Stimulated activated CD4-positive, alpha-beta T cell treated with anti-CD3 and anti-CD28 coated beads, Interleukin-4, amount 100 ng/mL, for 1 hour (primary cell): ENCODE measurements around the gene CPSF4L.

Experiments
- DNase-seq: peaks from one replicate; pipeline ENCODE4 v3.0.0-alpha.2; 2020

Gene CPSF4L

GRCh38 chr17:73289549-73290254 is 28.0 kb upstream of the CPSF4L start:
- DNase-seq: no peak

- DNase-seq: no peak
Measured at GRCh38 chr17:73288534-73289302, 27.0 kb upstream of the CPSF4L start.

DNA sequence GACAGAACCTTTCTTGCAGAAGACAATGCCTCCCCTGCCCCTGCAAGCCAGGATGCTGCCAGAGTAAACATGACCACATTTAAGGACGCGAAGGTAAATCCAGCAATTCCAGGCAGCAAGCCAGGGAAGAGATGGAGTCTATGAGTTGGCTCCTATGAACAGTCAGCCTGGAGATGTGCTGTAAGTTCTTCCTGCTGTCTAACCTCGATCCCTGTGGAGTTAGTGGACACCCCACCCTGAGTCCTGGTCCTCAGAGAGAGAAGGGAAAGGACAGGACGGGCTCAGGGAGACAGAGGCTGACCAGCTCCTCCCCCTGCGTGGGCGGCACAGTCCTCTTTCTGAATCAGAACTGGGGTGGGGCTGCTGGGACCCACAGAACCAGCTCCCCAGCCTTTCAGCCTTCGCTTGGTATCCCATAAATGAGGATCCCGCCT is 25.2 kb upstream of the CPSF4L start:
- DNase-seq: no peak

DNA sequence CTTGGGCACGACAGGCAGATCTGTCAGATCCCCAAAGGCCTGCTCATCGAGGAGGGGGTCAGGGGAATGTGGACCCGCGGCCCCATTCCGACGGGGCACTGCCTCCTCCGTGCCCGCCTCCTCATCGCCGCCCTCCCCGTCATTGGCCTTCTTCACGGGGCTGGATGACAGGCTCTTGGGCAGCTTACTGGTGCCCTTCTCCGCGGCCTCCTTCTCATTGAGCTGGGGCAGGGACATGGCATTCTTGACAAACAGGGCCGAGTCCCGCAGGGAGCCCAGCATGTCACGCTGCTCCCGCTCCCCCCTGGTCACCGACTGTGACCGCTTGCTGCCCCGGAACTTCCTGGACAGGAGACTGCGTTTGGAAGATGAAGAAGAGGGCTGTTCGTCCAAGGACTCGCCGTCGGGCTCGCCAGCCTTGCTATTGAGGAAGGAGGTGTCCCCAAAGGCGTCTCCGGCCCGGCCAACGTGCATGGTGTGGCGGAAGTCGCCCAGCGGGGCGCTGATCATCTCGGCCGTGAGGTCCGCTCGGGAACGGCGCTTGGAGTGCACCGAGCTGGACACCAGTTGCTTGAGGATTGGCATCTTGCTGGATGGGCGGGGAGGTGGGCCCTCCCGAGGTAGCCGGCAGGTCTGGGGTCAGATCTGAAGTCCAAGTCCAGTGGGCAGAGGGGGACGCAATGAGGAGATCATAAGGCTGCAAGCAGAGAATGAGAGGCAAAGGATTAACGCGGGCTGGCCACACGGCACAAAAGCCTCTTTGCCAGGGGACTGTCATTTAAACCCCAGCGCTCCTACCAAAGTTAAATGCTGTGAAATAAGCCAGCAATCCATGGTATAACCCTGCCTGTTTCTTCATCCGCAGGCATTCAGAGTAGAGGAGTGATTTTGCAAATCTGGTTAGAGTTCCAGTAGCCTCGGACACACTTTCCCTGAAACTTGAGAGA is 24.5 kb upstream of the CPSF4L start:
- no peak for DNase-seq

- DNase-seq: no peak
Measured at GRCh38 chr17:73285603-73285908, 23.9 kb upstream of the CPSF4L start.

DNA sequence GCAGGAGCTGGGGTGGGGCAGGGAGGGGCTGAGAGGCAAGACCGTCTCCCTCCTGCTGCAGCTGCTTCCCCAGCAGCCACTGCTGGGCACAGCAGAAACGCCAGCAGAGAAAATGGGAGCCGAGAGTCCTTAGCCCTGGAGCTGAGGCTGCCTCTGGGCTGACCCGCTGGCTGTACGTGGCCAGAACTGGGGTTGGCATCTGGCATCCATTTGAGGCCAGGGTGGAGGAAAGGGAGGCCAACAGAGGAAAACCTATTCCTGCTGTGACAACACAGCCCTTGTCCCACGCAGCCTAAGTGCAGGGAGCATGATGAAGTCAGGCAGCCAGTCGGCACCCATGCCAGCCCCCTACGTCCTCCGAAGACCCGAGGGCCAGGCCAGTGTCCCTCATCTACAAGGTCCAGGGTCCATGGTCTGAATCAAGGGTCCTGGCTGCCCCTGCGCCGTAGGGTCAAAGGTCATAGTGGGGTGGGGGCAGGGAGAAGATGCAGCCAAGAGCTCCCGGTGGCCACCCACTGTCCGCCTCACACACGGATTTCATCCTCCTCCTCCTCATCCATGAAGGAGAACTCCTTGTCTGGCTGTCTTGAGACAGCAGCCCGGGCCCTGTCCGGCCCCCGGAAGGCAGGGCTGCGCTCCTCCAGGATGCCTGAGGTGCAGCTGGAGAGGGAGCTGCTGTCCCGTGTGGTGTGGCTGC is 23.4 kb upstream of the CPSF4L start:
- no peak for DNase-seq

GRCh38 chr17:73284354-73284753 is 22.7 kb upstream of the CPSF4L start:
- no peak for DNase-seq

DNA sequence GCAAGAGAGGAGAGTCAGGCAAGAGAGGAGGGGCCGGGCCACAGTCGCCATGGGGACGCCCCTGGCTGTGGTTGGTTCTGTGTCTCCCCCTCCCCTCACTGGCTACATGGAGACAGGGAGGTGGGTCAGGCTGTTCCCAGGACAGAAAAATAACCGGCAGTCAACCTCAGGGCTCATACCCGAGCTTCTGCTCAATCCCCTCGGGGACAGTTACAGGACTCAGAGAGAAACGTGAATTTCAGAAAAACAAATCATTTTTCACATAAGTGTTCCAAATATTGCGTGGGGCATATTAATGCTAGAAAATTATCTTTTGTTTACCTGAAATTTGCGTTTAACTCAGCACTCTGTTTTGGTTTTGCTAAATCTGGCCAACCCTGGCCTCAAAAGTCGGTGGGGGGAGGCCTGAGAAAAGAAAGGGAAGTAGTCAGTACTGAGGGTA is 22.2 kb upstream of the CPSF4L start:
- no peak for DNase-seq

GRCh38 chr17:73283250-73283649 is 21.6 kb upstream of the CPSF4L start:
- no peak for DNase-seq

DNA sequence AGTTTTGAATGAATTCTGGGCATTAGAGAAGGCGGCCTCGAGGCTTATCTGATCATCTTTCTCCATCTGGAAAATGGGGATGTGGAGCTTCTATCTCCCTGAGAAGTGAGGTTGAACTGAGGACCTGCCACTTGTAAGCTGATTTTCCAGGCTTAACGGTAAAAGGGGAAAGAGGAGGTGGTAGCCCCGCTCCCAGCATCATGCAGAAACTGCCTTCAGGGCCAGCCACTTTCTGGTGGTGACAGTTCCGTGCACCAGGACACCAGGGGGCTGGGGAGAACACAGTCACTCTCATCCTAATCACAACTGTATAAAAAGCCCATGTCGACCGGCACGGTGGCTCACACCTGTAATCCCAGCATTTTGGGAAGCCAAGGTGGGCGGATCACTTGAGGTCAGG is 20.9 kb upstream of the CPSF4L start:
- no peak for DNase-seq

GRCh38 chr17:73281928-73282327 is 20.2 kb upstream of the CPSF4L start:
- no peak for DNase-seq

DNA sequence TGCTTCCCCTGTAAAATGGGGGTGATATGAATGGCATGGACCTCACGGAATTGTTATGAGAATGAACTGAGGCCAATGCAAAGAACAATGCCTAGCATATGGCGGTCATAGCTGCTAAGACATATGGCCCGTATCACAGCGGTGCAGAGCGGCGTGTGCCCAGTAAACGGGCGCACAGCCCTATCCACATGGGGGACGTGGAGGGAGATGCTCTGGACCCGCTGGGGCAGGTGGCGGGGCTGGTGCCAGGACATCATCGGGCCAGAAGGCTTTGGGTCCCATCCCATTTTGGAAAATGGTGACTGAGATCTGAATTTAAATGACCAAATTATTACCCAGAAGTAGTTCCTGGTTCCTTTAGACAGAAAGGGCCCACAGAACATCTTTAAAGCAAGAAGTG is 18.5 kb upstream of the CPSF4L start:
- no peak for DNase-seq

DNA sequence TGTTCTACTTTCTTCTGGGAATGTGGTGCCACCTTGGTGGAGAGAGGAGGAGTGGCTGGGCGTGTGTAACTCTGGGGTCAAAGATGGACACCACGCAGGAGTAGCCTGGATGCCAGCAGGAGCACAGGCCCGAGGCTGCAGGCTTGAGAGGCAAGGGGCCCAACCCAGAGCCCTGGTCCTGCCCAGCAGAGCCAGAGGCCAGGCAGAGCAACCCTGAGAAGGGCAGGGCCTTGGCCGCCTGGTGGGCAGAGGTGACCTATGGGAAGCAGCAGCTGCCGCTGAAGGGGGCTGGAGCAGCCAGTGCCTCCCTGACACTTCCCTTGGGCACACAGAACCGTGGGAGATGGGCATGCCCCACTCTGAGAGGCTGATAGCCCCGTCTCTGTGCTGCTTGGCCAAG is 18.0 kb upstream of the CPSF4L start:
- DNase-seq: no peak

GRCh38 chr17:73278465-73279453 is 17.1 kb upstream of the CPSF4L start:
- DNase-seq: no peak

GRCh38 chr17:73278049-73278464 is 16.4 kb upstream of the CPSF4L start:
- DNase-seq: no peak

GRCh38 chr17:73274490-73274889 is 12.8 kb upstream of the CPSF4L start:
- no peak for DNase-seq

- no peak for DNase-seq
Measured at GRCh38 chr17:73272906-73273218, 11.2 kb upstream of the CPSF4L start.

DNA sequence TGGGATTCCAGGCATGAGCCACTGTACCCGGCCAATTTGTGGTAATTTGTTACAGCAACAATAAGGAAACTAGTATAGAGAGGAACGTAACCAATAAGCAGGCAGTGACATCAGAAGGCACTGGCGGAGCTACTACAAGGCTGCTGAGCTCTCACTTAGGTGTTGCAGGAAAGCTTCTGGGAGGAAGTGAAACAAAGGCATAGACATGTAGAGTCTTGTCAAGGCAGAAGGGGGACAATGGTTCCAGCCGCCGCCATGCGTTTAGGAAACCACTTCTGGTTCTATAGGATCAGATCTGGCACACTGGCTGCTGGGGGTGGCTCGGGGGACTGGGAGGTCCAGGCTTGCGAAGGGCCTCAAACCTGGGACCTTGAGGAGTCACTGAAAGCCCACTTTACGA is 9.4 kb upstream of the CPSF4L start:
- DNase-seq: no peak

DNA sequence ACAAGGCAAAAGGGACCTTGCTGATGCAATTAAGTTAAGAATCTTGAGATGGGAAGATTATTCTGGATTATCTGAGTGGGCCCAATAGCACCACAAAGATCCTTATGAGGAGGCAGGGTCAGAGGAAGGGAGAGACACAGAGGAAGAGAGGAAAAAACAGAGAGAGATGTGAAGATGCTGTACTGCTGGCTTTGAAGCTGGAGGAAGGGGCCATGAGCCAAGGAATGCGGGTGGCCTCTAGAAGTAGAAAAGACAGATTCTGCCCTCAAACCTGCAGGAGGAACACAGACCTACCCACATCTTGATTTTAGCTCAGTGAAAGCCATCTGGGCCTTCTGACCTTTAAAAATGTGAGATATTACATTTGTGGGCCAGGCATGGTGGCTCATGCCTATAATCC is 8.1 kb upstream of the CPSF4L start:
- DNase-seq: no peak

- DNase-seq: no peak
Measured at GRCh38 chr17:73269329-73269615, 7.6 kb upstream of the CPSF4L start.

GRCh38 chr17:73268582-73269328 is 7.1 kb upstream of the CPSF4L start:
- DNase-seq: no peak
